Endothelial cell of umbilical vein (primary cell): ENCODE data around the gene EGF.

Experiments
- EZH2 ChIP-seq: IDR thresholded peaks from 2 replicates; pipeline ENCODE4 v1.6.1; 2012; ENCODE audit warnings: borderline replicate concordance, low read depth, mild to moderate bottlenecking, moderate library complexity, low read length, inconsistent platforms; ENCODE audit not compliant: severe bottlenecking
- FOS ChIP-seq: IDR thresholded peaks from 2 replicates; pipeline ENCODE4 v1.6.1; 2011; ENCODE audit warnings: mild to moderate bottlenecking, low read length, moderate library complexity, borderline replicate concordance; ENCODE audit not compliant: insufficient read depth
- JUN ChIP-seq: IDR thresholded peaks from 2 replicates; pipeline ENCODE4 v1.6.1; 2011; ENCODE audit warnings: borderline replicate concordance, low read depth; ENCODE audit not compliant: insufficient read length, insufficient read depth
- MAX ChIP-seq: IDR thresholded peaks from 2 replicates; pipeline ENCODE4 v1.6.1; 2011; ENCODE audit not compliant: insufficient read depth, insufficient read length
- MYC ChIP-seq: IDR thresholded peaks from one replicate; pipeline ENCODE4 v1.6.1; 2011; ENCODE audit warnings: mild to moderate bottlenecking, low read depth, low read length
- POLR2A ChIP-seq: IDR thresholded peaks from 2 replicates; pipeline ENCODE4 v1.6.1; 2012; ENCODE audit warnings: low read depth, mild to moderate bottlenecking, control low read depth, low read length
- TF ChIP-seq, protein P1 (sequence below), 2 donors: IDR thresholded peaks; 1 replicate in 1 of 2; 2 replicates in 1 of 2; pipeline ENCODE4 v1.5.1; 2011; ENCODE audit warnings: low read length in 2 of 2, mild to moderate bottlenecking in 2 of 2, moderate library complexity in 2 of 2, control low read depth in 1 of 2, inconsistent platforms in 1 of 2, low read depth in 1 of 2; ENCODE audit not compliant: insufficient read depth in 1 of 2; ENCODE audit errors: extremely low read depth in 1 of 2

DNA sequence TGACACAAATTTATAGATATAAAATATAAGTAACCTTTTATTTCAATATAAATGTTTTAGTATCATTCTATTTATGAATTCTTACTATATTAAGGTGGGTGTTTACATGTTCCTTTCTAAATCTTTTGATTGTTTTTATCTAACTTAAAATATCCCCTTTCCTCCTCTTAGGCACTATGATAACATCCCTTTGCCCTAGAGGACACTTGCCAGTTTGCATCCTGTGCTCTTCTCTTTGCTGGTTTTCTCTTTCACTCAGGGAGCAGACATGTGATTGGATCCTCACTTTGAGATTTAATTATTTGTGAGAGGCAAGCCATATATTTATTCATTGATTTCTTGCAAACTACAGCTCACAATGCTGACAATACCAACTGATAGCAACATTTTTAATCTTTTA, 48.5 kb upstream of the EGF start:
- TF ChIP-seq EZH2 (no peak), JUN (no peak), POLR2A (no peak), FOS (no peak), MAX (no peak), MYC (no peak)
- TF ChIP-seq, protein P1, sequence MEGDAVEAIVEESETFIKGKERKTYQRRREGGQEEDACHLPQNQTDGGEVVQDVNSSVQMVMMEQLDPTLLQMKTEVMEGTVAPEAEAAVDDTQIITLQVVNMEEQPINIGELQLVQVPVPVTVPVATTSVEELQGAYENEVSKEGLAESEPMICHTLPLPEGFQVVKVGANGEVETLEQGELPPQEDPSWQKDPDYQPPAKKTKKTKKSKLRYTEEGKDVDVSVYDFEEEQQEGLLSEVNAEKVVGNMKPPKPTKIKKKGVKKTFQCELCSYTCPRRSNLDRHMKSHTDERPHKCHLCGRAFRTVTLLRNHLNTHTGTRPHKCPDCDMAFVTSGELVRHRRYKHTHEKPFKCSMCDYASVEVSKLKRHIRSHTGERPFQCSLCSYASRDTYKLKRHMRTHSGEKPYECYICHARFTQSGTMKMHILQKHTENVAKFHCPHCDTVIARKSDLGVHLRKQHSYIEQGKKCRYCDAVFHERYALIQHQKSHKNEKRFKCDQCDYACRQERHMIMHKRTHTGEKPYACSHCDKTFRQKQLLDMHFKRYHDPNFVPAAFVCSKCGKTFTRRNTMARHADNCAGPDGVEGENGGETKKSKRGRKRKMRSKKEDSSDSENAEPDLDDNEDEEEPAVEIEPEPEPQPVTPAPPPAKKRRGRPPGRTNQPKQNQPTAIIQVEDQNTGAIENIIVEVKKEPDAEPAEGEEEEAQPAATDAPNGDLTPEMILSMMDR (IDR thresholded peaks at IDR 0.05; ENCODE audit: extremely low read depth in 1 of 2, insufficient read depth in 1 of 2, low read depth in 1 of 2, low read length in 2 of 2), result no peak
